ENCODE results near the gene HOXA11. TPM values are rescaled to one million over a fixed set of nuclear protein-coding genes. Genes with fewer than 3 reads are reported as not detected.

The HOXA11 gene
- total RNA-seq, 2 experiments from 2014 or later = 0.13 to 0.18 TPM

DNA sequence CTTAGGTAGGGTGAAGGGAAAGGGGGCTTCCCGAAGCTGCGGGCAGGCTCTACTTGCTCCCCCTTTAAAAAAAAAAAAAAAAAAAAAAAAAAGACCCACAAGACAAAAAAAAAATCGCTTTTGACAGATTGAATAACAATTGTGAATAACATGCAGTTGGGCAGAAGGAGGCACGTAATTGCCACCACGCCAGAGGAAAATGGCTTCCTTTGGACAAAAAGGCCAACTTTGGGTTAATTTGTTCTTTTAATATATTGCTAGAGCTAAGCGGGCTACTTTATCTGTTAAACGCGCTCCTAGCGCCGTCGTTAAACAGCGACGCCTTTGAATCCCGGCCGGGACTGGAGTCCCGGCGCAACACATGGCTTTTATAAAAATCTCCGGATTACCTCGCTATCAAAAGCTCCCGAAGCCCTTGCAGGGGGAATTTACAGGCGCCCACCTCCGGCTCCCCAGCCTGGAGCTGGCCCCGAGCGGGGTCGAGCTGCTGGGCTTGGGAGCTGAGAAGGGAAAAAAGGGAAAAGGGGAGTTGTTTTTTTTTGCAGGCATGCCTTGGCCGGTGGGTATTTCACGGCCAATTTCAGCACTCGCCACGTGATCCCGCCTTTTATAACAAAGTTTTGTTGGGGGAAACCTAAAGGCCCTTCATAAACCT lies 1.2 kb downstream of the HOXA11 start:
- H3K4me3 Mint-ChIP-seq = peak overlapping the region; percentile 59
- peaks cover 71% of the 10 kb centered on the region for H3K27me3 Mint-ChIP-seq
- ChIA-PET POLR2A (interaction anchor here (0.6 kb wide), 1 partner anchor 1644 kb away, joined by 4 read pairs; no protein-coding TSS in a partner anchor), CTCF (interaction anchor here (1.2 to 2.3 kb wide), 8 partner anchors 9 to 25 kb away, joined by 3 to 9 read pairs (median 6); no protein-coding TSS in a partner anchor)
- no peak overlapping the region for H3K27ac Mint-ChIP-seq
- no peaks in the 10 kb centered on the region for H3K36me3 Mint-ChIP-seq (ENCODE audit: low read depth)
- no peak for TF ChIP-seq CTCF (IDR thresholded peaks at IDR 0.05)
- H3K9me3 Mint-ChIP-seq = no peaks in the 10 kb centered on the region
- ATAC-seq = no peak
- DNase-seq = no peak
- intact Hi-C loops (cut with micrococcal nuclease) = no loop called here
- peaks cover 34% of the 10 kb centered on the region for H3K4me1 Mint-ChIP-seq (ENCODE audit: low read depth)

GRCh38 chr7:27182861-27183681 lies 2.0 kb downstream of the HOXA11 start:
- no peak for ATAC-seq
- CTCF ChIA-PET = interaction anchor here (1.2 to 2.3 kb wide), 8 partner anchors 9 to 24 kb away, joined by 3 to 9 read pairs (median 6); no protein-coding TSS in a partner anchor

GRCh38 chr7:27182285-27182841 lies 2.7 kb downstream of the HOXA11 start:
- Mint-ChIP-seq H3K27ac (no peak overlapping the region), H3K9me3 (no peaks in the 10 kb centered on the region), H3K36me3 (ENCODE audit: low read depth) (no peaks in the 10 kb centered on the region), H3K4me1 (ENCODE audit: low read depth) (peaks cover 20% of the 10 kb centered on the region), H3K27me3 (peaks cover 69% of the 10 kb centered on the region), H3K4me3 (no peak overlapping the region)
- DNase-seq = no peak
- ChIA-PET POLR2A (no interaction called here), CTCF (interaction anchor here (1.5 to 2.1 kb wide), 5 partner anchors 10 to 23 kb away, joined by 3 to 7 read pairs (median 6); no protein-coding TSS in a partner anchor)
- no peak for ATAC-seq
- TF ChIP-seq CTCF (IDR thresholded peaks at IDR 0.05) = no peak
- intact Hi-C loops (cut with micrococcal nuclease) = no loop called here

More at GRCh38 chr7:27182861-27183681, 2.0 kb downstream of the HOXA11 start:
- Mint-ChIP-seq H3K27ac (no peak overlapping the region), H3K4me1 (ENCODE audit: low read depth) (peaks cover 26% of the 10 kb centered on the region), H3K4me3 (peak overlapping the region; percentile 59), H3K27me3 (peaks cover 69% of the 10 kb centered on the region), H3K36me3 (ENCODE audit: low read depth) (no peaks in the 10 kb centered on the region), H3K9me3 (no peaks in the 10 kb centered on the region)
- POLR2A ChIA-PET = no interaction called here
- DNase-seq = no peak
- intact Hi-C loops (cut with micrococcal nuclease) = no loop called here
- no peak for TF ChIP-seq CTCF (IDR thresholded peaks at IDR 0.05)

GRCh38 chr7:27181795-27182275 lies 3.2 kb downstream of the HOXA11 start:
- DNase-seq (no peak), ATAC-seq (no peak)
- ChIA-PET POLR2A (no interaction called here), CTCF (interaction anchor here (1.5 to 1.6 kb wide), 2 partner anchors 14 to 23 kb away, joined by 6 read pairs; no protein-coding TSS in a partner anchor)
- Mint-ChIP-seq H3K27ac (no peak overlapping the region), H3K4me3 (no peak overlapping the region), H3K4me1 (ENCODE audit: low read depth) (peaks cover 18% of the 10 kb centered on the region), H3K36me3 (ENCODE audit: low read depth) (no peaks in the 10 kb centered on the region), H3K9me3 (no peaks in the 10 kb centered on the region), H3K27me3 (peaks cover 69% of the 10 kb centered on the region)
- intact Hi-C loops (cut with micrococcal nuclease) = no loop called here
- TF ChIP-seq CTCF (IDR thresholded peaks at IDR 0.05) = no peak

Data from activated CD8-positive, alpha-beta T cell treated with anti-CD3 and anti-CD28 coated beads for 36 hours (primary cell).